Left renal pelvis (tissue), 4 donors: Measurements from ENCODE around the gene KIR2DL3. TPM values are rescaled to one million over a fixed set of nuclear protein-coding genes. Genes with fewer than 3 reads are reported as not detected.
"Not testable (repeated sequence)": the region's sequence is repeated elsewhere in the genome, so short reads cannot be mapped to it uniquely, and the experiment has no call there.

Source experiments
- DNase-seq, 4 donors: peaks; one replicate each; pipeline ENCODE4 v3.0.0-alpha.2; 2013; ENCODE audit warnings: low read depth in 4 of 4, low spot score in 3 of 4
- polyA plus RNA-seq, 4 donors: library from polyadenylated mRNA; unstranded; fragments of 120-200 nt; gene quantifications; one replicate each; pipeline ENCODE4 v1.2.1, GENCODE V29; 2013; ENCODE audit not compliant: insufficient read length in 4 of 4

The KIR2DL3 gene
- polyA plus RNA-seq, 4 donors = not detected

GRCh38 chr19:54786091-54786723, 47.9 kb downstream of the KIR2DL3 start:
- DNase-seq = not testable (repeated sequence)

GRCh38 chr19:54788154-54788553, 49.8 kb downstream of the KIR2DL3 start:
- not testable (repeated sequence) for DNase-seq

- no peak for DNase-seq
Observed at GRCh38 chr19:54790711-54791110, 52.4 kb downstream of the KIR2DL3 start.

- no peak for DNase-seq
Observed at GRCh38 chr19:54791476-54791875, 53.2 kb downstream of the KIR2DL3 start.

- DNase-seq = no peak
Observed at GRCh38 chr19:54792814-54793213, 54.5 kb downstream of the KIR2DL3 start.

- DNase-seq = no peak
Observed at GRCh38 chr19:54795758-54796157, 57.4 kb downstream of the KIR2DL3 start.

Other genes with a start within 250 kb of the KIR2DL3 start
- gene LAIR2, start 235.7 kb upstream of the KIR2DL3 start, polyA plus RNA-seq = under 1 TPM in 2 of 4 donors, not detected in 2; 0.31 to 0.46 TPM
- 1 to 10 TPM in 2 of 4 donors, under 1 TPM in 2; 0.79 to 2.2 (median 1.1) TPM for gene LILRA2, start 164.7 kb upstream of the KIR2DL3 start, polyA plus RNA-seq
- under 1 TPM; 0.20 to 0.70 (median 0.53) TPM for gene LILRA1, start 144.9 kb upstream of the KIR2DL3 start, polyA plus RNA-seq
- gene LILRB1, start 108.0 kb upstream of the KIR2DL3 start, polyA plus RNA-seq = 1 to 10 TPM; 1.0 to 1.5 (median 1.4) TPM
- 1 to 10 TPM in 3 of 4 donors, under 1 TPM in 1; 0.92 to 3.6 (median 1.2) TPM for gene LILRB4, start 75.5 kb upstream of the KIR2DL3 start, polyA plus RNA-seq
- not detected for gene KIR3DL3, start 14.1 kb upstream of the KIR2DL3 start, polyA plus RNA-seq
- under 1 TPM in 1 of 4 donors, not detected in 3; 0.11 TPM for gene KIR2DL1, start 31.3 kb downstream of the KIR2DL3 start, polyA plus RNA-seq
- not detected for gene KIR2DL4, start 65.1 kb downstream of the KIR2DL3 start, polyA plus RNA-seq
- not detected for gene KIR3DL1, start 78.0 kb downstream of the KIR2DL3 start, polyA plus RNA-seq
- gene KIR2DS4, start 94.2 kb downstream of the KIR2DL3 start, polyA plus RNA-seq = not detected
- gene KIR3DL2, start 111.9 kb downstream of the KIR2DL3 start, polyA plus RNA-seq = not detected
- gene FCAR, start 135.7 kb downstream of the KIR2DL3 start, polyA plus RNA-seq = under 1 TPM; 0.23 to 0.67 (median 0.46) TPM
- gene NCR1, start 167.6 kb downstream of the KIR2DL3 start, polyA plus RNA-seq = under 1 TPM in 2 of 4 donors, not detected in 2; 0.13 to 0.26 TPM
- not detected for gene NLRP7, start 209.0 kb downstream of the KIR2DL3 start, polyA plus RNA-seq
- 10 to 100 TPM in 3 of 4 donors, 1 to 10 TPM in 1; 5.0 to 26.4 (median 14.7) TPM for gene NLRP2, start 227.9 kb downstream of the KIR2DL3 start, polyA plus RNA-seq